H9 (cell line): Measurements from ENCODE around the gene DOCK2. TPM values are rescaled to one million over a fixed set of nuclear protein-coding genes. Genes with fewer than 3 reads are reported as not detected.

Experiments used
- DNase-seq: peaks from one replicate; pipeline ENCODE4 v3.0.0-alpha.2; 2017
- H2AFZ ChIP-seq: one replicate; pipeline ENCODE4 v1.6.1; 2013; ENCODE audit warnings: mild to moderate bottlenecking, low read length, control low read depth, moderate library complexity
- H2AK5ac ChIP-seq: 2 replicates; pipeline ENCODE4 v1.6.1; 2013; ENCODE audit warnings: low read length, control low read depth, mixed read lengths; ENCODE audit not compliant: insufficient read length
- H2BK120ac ChIP-seq: one replicate; pipeline ENCODE4 v1.6.1; 2013; ENCODE audit warnings: low read depth, mild to moderate bottlenecking, low read length, control low read depth, inconsistent platforms; ENCODE audit not compliant: poor library complexity, severe bottlenecking
- H2BK12ac ChIP-seq: 2 replicates; pipeline ENCODE4 v1.6.1; 2013; ENCODE audit warnings: low read length, control low read depth, mixed read lengths, low read depth; ENCODE audit not compliant: insufficient read length
- H2BK15ac ChIP-seq: 2 replicates; pipeline ENCODE4 v1.6.1; 2013; ENCODE audit warnings: low read depth, low read length, control low read depth
- H2BK20ac ChIP-seq: one replicate; pipeline ENCODE4 v1.6.1; 2013; ENCODE audit warnings: low read depth, mild to moderate bottlenecking, low read length, control low read depth, inconsistent platforms; ENCODE audit not compliant: poor library complexity, severe bottlenecking
- H2BK5ac ChIP-seq: 2 replicates; pipeline ENCODE4 v1.6.1; 2013; ENCODE audit warnings: low read length, control low read depth, mixed read lengths; ENCODE audit not compliant: insufficient read length
- H3K14ac ChIP-seq: 2 replicates; pipeline ENCODE4 v1.6.1; 2013; ENCODE audit warnings: low read length, control low read depth; ENCODE audit not compliant: insufficient read depth
- H3K18ac ChIP-seq: 2 replicates; pipeline ENCODE4 v1.6.1; 2013; ENCODE audit warnings: low read depth, mild to moderate bottlenecking, mixed read lengths, low read length, control low read depth; ENCODE audit not compliant: insufficient read length
- H3K23ac ChIP-seq: 2 replicates; pipeline ENCODE4 v1.6.1; 2013; ENCODE audit warnings: low read length, control low read depth, mixed read lengths, low read depth; ENCODE audit not compliant: insufficient read length
- H3K23me2 ChIP-seq: 2 replicates; pipeline ENCODE4 v1.6.1; 2013; ENCODE audit warnings: low read depth, mild to moderate bottlenecking, mixed read lengths, low read length, control low read depth; ENCODE audit not compliant: insufficient read length, poor library complexity, severe bottlenecking
- H3K27ac ChIP-seq: 2 replicates; pipeline ENCODE4 v1.5.1; 2013; ENCODE audit warnings: low read length, control low read depth, mixed read lengths, low read depth; ENCODE audit not compliant: insufficient read length
- H3K27me3 ChIP-seq: 2 replicates; pipeline ENCODE4 v1.6.1; 2013; ENCODE audit warnings: low read length, control low read depth, inconsistent platforms; ENCODE audit not compliant: insufficient read depth
- H3K4ac ChIP-seq: 2 replicates; pipeline ENCODE4 v1.6.1; 2013; ENCODE audit warnings: low read depth, mild to moderate bottlenecking, control low read depth, inconsistent platforms, low read length, moderate library complexity
- H3K4me1 ChIP-seq: 2 replicates; pipeline ENCODE4 v1.6.1; 2013; ENCODE audit warnings: low read length, control low read depth, inconsistent platforms; ENCODE audit not compliant: insufficient read depth
- H3K4me2 ChIP-seq: 2 replicates; pipeline ENCODE4 v1.6.1; 2013; ENCODE audit warnings: low read length, control low read depth, mixed read lengths; ENCODE audit not compliant: insufficient read length, insufficient read depth
- H3K56ac ChIP-seq: 2 replicates; pipeline ENCODE4 v1.6.1; 2013; ENCODE audit warnings: low read depth, mild to moderate bottlenecking, mixed read lengths, low read length, control low read depth; ENCODE audit not compliant: insufficient read length
- H3K79me1 ChIP-seq: 2 replicates; pipeline ENCODE4 v1.6.1; 2013; ENCODE audit warnings: low read depth, mild to moderate bottlenecking, moderate library complexity, low read length, control low read depth, inconsistent platforms; ENCODE audit not compliant: insufficient read depth, poor library complexity, severe bottlenecking
- H3K79me2 ChIP-seq: 2 replicates; pipeline ENCODE4 v1.6.1; 2013; ENCODE audit warnings: low read length, control low read depth, inconsistent platforms; ENCODE audit not compliant: insufficient read depth
- H3K9ac ChIP-seq: 2 replicates; pipeline ENCODE4 v1.6.1; 2013; ENCODE audit warnings: low read length, control low read depth, mixed read lengths; ENCODE audit not compliant: insufficient read length; ENCODE audit errors: extremely low read depth
- H3K9me3 ChIP-seq: one replicate; pipeline ENCODE4 v1.6.1; 2013; ENCODE audit warnings: low read depth, low read length, inconsistent platforms; ENCODE audit not compliant: control insufficient read depth
- H3T11ph ChIP-seq: one replicate; pipeline ENCODE4 v1.6.1; 2013; ENCODE audit warnings: mild to moderate bottlenecking, low read length, control low read depth, inconsistent platforms
- H4K20me1 ChIP-seq: one replicate; pipeline ENCODE4 v1.6.1; 2013; ENCODE audit not compliant: control insufficient read depth, insufficient read length, insufficient read depth
- H4K5ac ChIP-seq: 2 replicates; pipeline ENCODE4 v1.6.1; 2013; ENCODE audit warnings: low read depth, mild to moderate bottlenecking, mixed read lengths, low read length, control low read depth; ENCODE audit not compliant: insufficient read length
- H4K8ac ChIP-seq: replicated peaks from 2 replicates; pipeline ENCODE4 v1.6.1; 2013; ENCODE audit warnings: low read length, control low read depth, mixed read lengths, low read depth; ENCODE audit not compliant: insufficient read length
- H4K91ac ChIP-seq: 2 replicates; pipeline ENCODE4 v1.6.1; 2013; ENCODE audit warnings: low read depth, mild to moderate bottlenecking, moderate library complexity, mixed read lengths, low read length, control low read depth; ENCODE audit not compliant: insufficient read length
- H3K27ac Mint-ChIP-seq, 3 experiments: 2 replicates in 2 of 3; 3 replicates in 1 of 3; pipeline ENCODE4 v1.8.0; 2020 to 2021; ENCODE audit warnings: mixed read lengths in 3 of 3, mild to moderate bottlenecking in 1 of 3, moderate library complexity in 1 of 3
- H3K27me3 Mint-ChIP-seq: 2 replicates; pipeline ENCODE4 v1.8.0; 2021; ENCODE audit warnings: low read depth, mild to moderate bottlenecking, moderate library complexity, mixed read lengths
- H3K36me3 Mint-ChIP-seq, 3 experiments: 2 replicates in 2 of 3; 3 replicates in 1 of 3; pipeline ENCODE4 v1.8.0; 2020 to 2021; ENCODE audit warnings: low read depth in 3 of 3, mixed read lengths in 3 of 3; ENCODE audit not compliant: insufficient read depth in 1 of 3
- H3K4me1 Mint-ChIP-seq, 2 experiments: 2 replicates each; pipeline ENCODE4 v1.8.0; 2020; ENCODE audit warnings: mixed read lengths in 2 of 2
- H3K4me3 Mint-ChIP-seq, 2 experiments: 2 replicates in 1 of 2; 3 replicates in 1 of 2; pipeline ENCODE4 v1.8.0; 2020 to 2021; ENCODE audit warnings: mild to moderate bottlenecking in 2 of 2, mixed read lengths in 2 of 2, moderate library complexity in 1 of 2
- H3K9me3 Mint-ChIP-seq, 2 experiments: 2 replicates in 1 of 2; 3 replicates in 1 of 2; pipeline ENCODE4 v1.8.0; 2020; ENCODE audit warnings: mild to moderate bottlenecking in 2 of 2, mixed read lengths in 2 of 2, moderate library complexity in 1 of 2
- CTCF ChIP-seq: fragments of 200-600 bp; sonication (generic); conservative IDR thresholded peaks from 3 replicates; pipeline ENCODE4 v1.8.0; 2021; ENCODE audit warnings: antibody characterized with exemption, mild to moderate bottlenecking
- WGBS: extraction: QIAGEN DNeasy Blood & Tissue Kit; methylation state at CpG from one replicate; pipeline ENCODE4 v1.1.7; 2013; ENCODE audit warnings: missing lambda C conversion rate, low lambda C conversion rate, mixed read lengths; ENCODE audit not compliant: insufficient read length; ENCODE audit errors: extremely low coverage; 5-methylcytosine and 5-hydroxymethylcytosine counted together
- total RNA-seq: library from RNA; stranded (reverse); gene quantifications from 2 replicates; pipeline ENCODE4 v1.2.1, GENCODE V29; 2021

The DOCK2 gene
- total RNA-seq, 1 experiment from 2014 or later = 7.8 TPM

- no peaks in the 10 kb centered on the region; the same call in 1 of the 2 replicates for H3K27me3 Mint-ChIP-seq
Observed at GRCh38 chr5:169700611-169701010, 63.5 kb downstream of the DOCK2 start.

More at GRCh38 chr5:169700611-169701010, 63.5 kb downstream of the DOCK2 start:
- Histone ChIP-seq H3K18ac (no peak overlapping the region), H3K9ac (no peak overlapping the region), H4K91ac (no peak overlapping the region), H3T11ph (no peak overlapping the region), H3K9me3 (no peaks in the 10 kb centered on the region), H3K14ac (no peak overlapping the region), H3K4me2 (no peak overlapping the region), H4K8ac (no peak overlapping the region), H2BK12ac (no peak overlapping the region), H3K4ac (no peak overlapping the region), H3K79me2 (no peaks in the 10 kb centered on the region), H3K27ac (no peak overlapping the region), H4K20me1 (no peaks in the 10 kb centered on the region), H2BK120ac (no peak overlapping the region), H3K27me3 (no peaks in the 10 kb centered on the region), H3K23me2 (no peaks in the 10 kb centered on the region), H2AK5ac (no peak overlapping the region), H2BK15ac (no peak overlapping the region), H3K56ac (no peak overlapping the region), H3K23ac (no peak overlapping the region), H3K4me1 (peaks cover 2% of the 10 kb centered on the region; the same call in 1 of the 2 replicates), H2BK5ac (no peak overlapping the region), H2BK20ac (no peak overlapping the region), H4K5ac (no peak overlapping the region), H3K79me1 (no peaks in the 10 kb centered on the region), H2AFZ (no peak overlapping the region)
- Mint-ChIP-seq H3K27ac (no peak overlapping the region), H3K4me3 (no peak overlapping the region), H3K36me3 (no peaks in the 10 kb centered on the region), H3K9me3 (no peaks in the 10 kb centered on the region), H3K4me1 (no peaks in the 10 kb centered on the region)
- TF ChIP-seq CTCF = no peak
- WGBS = no CpG with 5 or more reads among the region's 5 CpGs
- no peak for DNase-seq
